Stimulated activated CD8-positive, alpha-beta memory T cell treated with anti-CD3 and anti-CD28 coated beads, Interleukin-4, amount 100 ng/mL, for 24 hours (primary cell): ENCODE data around the gene MYOC.
A peak's percentile ranks its signal among the peaks of the same experiment; 100 is the strongest.
"Not testable (repeated sequence)": the region's sequence is repeated elsewhere in the genome, so short reads cannot be mapped to it uniquely, and the experiment has no call there.

Source experiments
- DNase-seq: peaks from one replicate; pipeline ENCODE4 v3.0.0-alpha.2; 2020; ENCODE audit warnings: low read depth

Gene MYOC

GRCh38 chr1:171646249-171646560 lies 6.3 kb downstream of the MYOC start:
- DNase-seq, result no peak

- no peak for DNase-seq
These were observed 6.8 kb downstream of the MYOC start for GRCh38 chr1:171645553-171646248.

GRCh38 chr1:171644805-171645483 lies 7.5 kb downstream of the MYOC start:
- peak; percentile 24 for DNase-seq

- DNase-seq, result no peak
These were observed 9.3 kb downstream of the MYOC start for GRCh38 chr1:171643156-171643555.

GRCh38 chr1:171642197-171642596 lies 10.3 kb downstream of the MYOC start:
- DNase-seq, result no peak

GRCh38 chr1:171641076-171641864 lies 11.2 kb downstream of the MYOC start:
- no peak for DNase-seq

GRCh38 chr1:171640225-171640624 lies 12.3 kb downstream of the MYOC start:
- DNase-seq, result no peak

- no peak for DNase-seq
These were observed 14.4 kb downstream of the MYOC start for GRCh38 chr1:171637928-171638576.

GRCh38 chr1:171636141-171636540 lies 16.3 kb downstream of the MYOC start:
- DNase-seq, result no peak

- no peak for DNase-seq
These were observed 16.8 kb downstream of the MYOC start for GRCh38 chr1:171635661-171636060.

GRCh38 chr1:171628225-171628624 lies 24.3 kb downstream of the MYOC start:
- no peak for DNase-seq

GRCh38 chr1:171627020-171627419 lies 25.5 kb downstream of the MYOC start:
- DNase-seq, result no peak

GRCh38 chr1:171625225-171625624 lies 27.3 kb downstream of the MYOC start:
- no peak for DNase-seq

GRCh38 chr1:171623651-171624331 lies 28.7 kb downstream of the MYOC start:
- no peak for DNase-seq

- DNase-seq, result no peak
These were observed 30.4 kb downstream of the MYOC start, which contains the start of gene MYOCOS for GRCh38 chr1:171622152-171622462. MYOCOS (plus strand) TSS chr1:171622243; CDS start chr1:171623884, 1,641 bp downstream.

GRCh38 chr1:171616586-171616985 lies 35.9 kb downstream of the MYOC start:
- DNase-seq, result no peak

GRCh38 chr1:171615122-171615906 lies 37.2 kb downstream of the MYOC start:
- not testable (repeated sequence) for DNase-seq

GRCh38 chr1:171613282-171613681 lies 39.2 kb downstream of the MYOC start:
- no peak for DNase-seq

GRCh38 chr1:171611306-171611705 lies 41.2 kb downstream of the MYOC start:
- no peak for DNase-seq

GRCh38 chr1:171610385-171610784 lies 42.1 kb downstream of the MYOC start:
- no peak for DNase-seq

GRCh38 chr1:171606402-171606941 lies 46.0 kb downstream of the MYOC start:
- no peak for DNase-seq
